Dendritic cell treated with granulocyte-macrophage colony-stimulating factor and Interleukin-4, amounts not matched to agents 40 ng/mL and 50 ng/mL, for 4 days (primary cell): Measurements from ENCODE around the gene MAP3K13.
"Not testable (repeated sequence)": the region's sequence is repeated elsewhere in the genome, so short reads cannot be mapped to it uniquely, and the experiment has no call there.

ENCODE experiments used
- H3K27ac Mint-ChIP-seq: one replicate; pipeline ENCODE4 v1.8.0; 2022; ENCODE audit warnings: mild to moderate bottlenecking, mixed read lengths
- H3K27me3 Mint-ChIP-seq: one replicate; pipeline ENCODE4 v1.8.0; 2022; ENCODE audit warnings: mild to moderate bottlenecking, mixed read lengths
- H3K36me3 Mint-ChIP-seq: one replicate; pipeline ENCODE4 v1.8.0; 2022; ENCODE audit warnings: low read depth, mixed read lengths
- H3K4me1 Mint-ChIP-seq: one replicate; pipeline ENCODE4 v1.8.0; 2022; ENCODE audit warnings: low read depth, mixed read lengths
- H3K4me3 Mint-ChIP-seq: one replicate; pipeline ENCODE4 v1.8.0; 2022; ENCODE audit warnings: mild to moderate bottlenecking, moderate library complexity, mixed read lengths
- H3K9me3 Mint-ChIP-seq: one replicate; pipeline ENCODE4 v1.8.0; 2022; ENCODE audit warnings: mixed read lengths
- intact Hi-C: fragments of 100-400 bp; cut with micrococcal nuclease; formaldehyde crosslinking; loops from one replicate; pipeline ENCODE4 v1.15.0; 2022

Gene MAP3K13

DNA sequence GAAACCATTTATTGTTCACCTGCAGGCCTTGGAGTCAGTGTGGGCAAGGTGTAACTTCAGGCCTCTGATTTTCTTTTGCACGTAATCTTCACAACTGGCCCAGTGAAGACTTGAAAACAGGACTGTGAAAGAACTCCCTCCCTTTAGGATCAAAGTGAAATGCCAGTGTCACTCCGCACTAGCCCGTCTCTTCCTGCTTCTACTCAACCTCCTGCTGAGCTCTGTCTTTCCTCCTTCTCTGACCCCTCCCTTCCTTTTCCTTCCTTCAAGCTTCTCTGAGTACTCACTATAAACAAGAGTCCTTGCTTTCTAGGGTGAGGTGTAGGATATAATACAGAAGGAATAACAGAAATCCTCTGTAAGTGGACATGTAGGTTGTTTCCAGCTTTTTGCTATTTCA is 107.4 kb downstream of the MAP3K13 start:
- intact Hi-C loops = no loop called here
- Mint-ChIP-seq H3K27me3 (no peaks in the 10 kb centered on the region), H3K27ac (no peak overlapping the region), H3K36me3 (peaks cover 11% of the 10 kb centered on the region), H3K4me1 (peaks cover 6% of the 10 kb centered on the region), H3K4me3 (no peak overlapping the region), H3K9me3 (no peaks in the 10 kb centered on the region)

- H3K4me1 Mint-ChIP-seq = no peaks in the 10 kb centered on the region
- no peaks in the 10 kb centered on the region for H3K9me3 Mint-ChIP-seq
- H3K27me3 Mint-ChIP-seq = no peaks in the 10 kb centered on the region
- no peak overlapping the region for H3K27ac Mint-ChIP-seq
- H3K36me3 Mint-ChIP-seq = peaks cover 18% of the 10 kb centered on the region
- intact Hi-C loops = no loop called here
- H3K4me3 Mint-ChIP-seq = no peak overlapping the region
These were observed 110.4 kb downstream of the MAP3K13 start for GRCh38 chr3:185473290-185473815.

- not testable (repeated sequence) for H3K4me3 Mint-ChIP-seq, H3K9me3 Mint-ChIP-seq
These were observed 112.0 kb downstream of the MAP3K13 start for GRCh38 chr3:185474922-185475321.

GRCh38 chr3:185477316-185477715 is 114.4 kb downstream of the MAP3K13 start:
- no peak overlapping the region for H3K4me3 Mint-ChIP-seq
- peaks cover 31% of the 10 kb centered on the region for H3K36me3 Mint-ChIP-seq
- no peaks in the 10 kb centered on the region for H3K27me3 Mint-ChIP-seq
- H3K4me1 Mint-ChIP-seq = peaks cover 5% of the 10 kb centered on the region
- intact Hi-C loops = no loop called here
- no peak overlapping the region for H3K27ac Mint-ChIP-seq
- peaks cover 8% of the 10 kb centered on the region for H3K9me3 Mint-ChIP-seq

More at GRCh38 chr3:185474922-185475321, 112.0 kb downstream of the MAP3K13 start:
- H3K27ac Mint-ChIP-seq, intact Hi-C loops, H3K4me1 Mint-ChIP-seq, H3K27me3 Mint-ChIP-seq: not testable (repeated sequence)
- peaks cover 18% of the 10 kb centered on the region for H3K36me3 Mint-ChIP-seq

DNA sequence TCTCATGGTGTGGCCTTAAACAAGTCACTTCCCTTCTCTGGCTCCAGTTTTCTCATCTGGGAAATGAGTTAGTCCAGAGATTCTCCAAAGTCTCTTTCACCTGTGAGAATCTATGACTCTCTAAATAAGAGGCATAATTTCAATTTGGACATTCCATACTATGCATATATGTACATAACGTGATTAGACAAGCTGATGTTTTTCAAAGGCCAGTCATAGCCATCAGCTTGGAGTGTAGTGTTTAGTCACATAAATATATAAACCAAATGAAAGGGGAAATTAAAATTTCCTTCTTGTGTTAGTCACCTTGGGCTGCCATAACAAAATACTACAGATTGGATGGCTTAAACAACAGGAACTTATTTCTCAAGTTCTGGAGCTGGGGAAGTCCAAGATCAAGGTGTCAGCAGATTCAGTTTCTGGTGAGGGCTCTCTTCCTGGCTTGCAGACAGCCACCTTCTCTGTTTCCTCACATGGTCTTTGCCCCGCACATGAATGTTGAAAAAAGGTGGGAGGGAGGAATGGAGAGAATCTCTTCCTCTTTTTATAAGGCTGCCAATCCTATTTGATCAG is 116.5 kb downstream of the MAP3K13 start:
- H3K36me3 Mint-ChIP-seq = peaks cover 32% of the 10 kb centered on the region
- H3K9me3 Mint-ChIP-seq = peaks cover 8% of the 10 kb centered on the region
- H3K4me3 Mint-ChIP-seq = no peak overlapping the region
- H3K27me3 Mint-ChIP-seq = no peaks in the 10 kb centered on the region
- H3K27ac Mint-ChIP-seq = no peak overlapping the region
- H3K4me1 Mint-ChIP-seq = peaks cover 5% of the 10 kb centered on the region
- intact Hi-C loops = no loop called here

- Mint-ChIP-seq H3K27me3 (no peaks in the 10 kb centered on the region), H3K4me3 (no peak overlapping the region), H3K4me1 (peaks cover under 1% of the 10 kb centered on the region), H3K27ac (no peak overlapping the region), H3K9me3 (peaks cover 8% of the 10 kb centered on the region), H3K36me3 (peaks cover 66% of the 10 kb centered on the region)
- intact Hi-C loops = no loop called here
These were observed 121.4 kb downstream of the MAP3K13 start for GRCh38 chr3:185484296-185484695.

DNA sequence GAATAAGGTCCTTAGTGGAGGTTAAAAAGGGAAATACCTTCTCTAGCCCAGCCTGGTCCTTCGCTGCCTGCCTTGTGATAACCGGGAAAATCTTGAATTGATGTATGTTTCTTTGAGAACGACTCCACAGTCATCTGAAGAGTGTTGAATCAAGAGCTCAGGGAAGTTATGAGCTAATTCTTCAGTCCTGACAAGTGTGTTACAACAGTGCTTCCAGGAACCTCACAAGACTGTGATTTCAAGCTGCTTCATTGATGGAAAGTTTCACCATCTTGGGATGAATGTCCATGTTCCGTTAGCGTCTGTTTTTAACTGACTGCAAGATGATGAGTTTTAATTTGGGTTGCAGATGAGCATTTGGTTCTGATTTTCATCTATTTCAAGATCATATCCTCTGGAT is 123.5 kb downstream of the MAP3K13 start:
- H3K36me3 Mint-ChIP-seq = peaks cover 75% of the 10 kb centered on the region
- H3K27me3 Mint-ChIP-seq = no peaks in the 10 kb centered on the region
- no peaks in the 10 kb centered on the region for H3K9me3 Mint-ChIP-seq
- intact Hi-C loops = no loop called here
- H3K4me3 Mint-ChIP-seq = no peak overlapping the region
- H3K27ac Mint-ChIP-seq = no peak overlapping the region
- H3K4me1 Mint-ChIP-seq = no peaks in the 10 kb centered on the region

DNA sequence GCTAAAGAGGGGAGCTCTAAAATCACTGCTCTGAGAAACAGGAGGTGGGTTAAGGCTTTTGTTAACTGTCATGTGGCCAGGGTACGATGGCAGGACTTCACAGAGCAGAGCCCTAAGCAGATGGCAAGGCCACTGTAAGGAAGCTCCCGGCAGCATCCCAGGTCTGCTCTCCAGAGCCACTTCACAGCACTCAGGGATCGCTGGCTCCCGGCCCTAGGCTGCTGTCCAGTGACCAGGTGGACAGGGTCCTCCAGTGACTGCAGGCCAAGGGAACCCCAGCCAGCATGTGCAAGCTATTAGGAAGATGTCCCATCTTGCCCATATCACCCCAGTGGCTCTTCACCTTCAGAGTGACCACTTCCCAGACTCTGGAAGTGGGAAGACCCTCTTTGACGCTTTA is 125.5 kb downstream of the MAP3K13 start:
- no peak overlapping the region for H3K4me3 Mint-ChIP-seq
- H3K9me3 Mint-ChIP-seq = no peaks in the 10 kb centered on the region
- peaks cover 73% of the 10 kb centered on the region for H3K36me3 Mint-ChIP-seq
- no peaks in the 10 kb centered on the region for H3K4me1 Mint-ChIP-seq
- no peak overlapping the region for H3K27ac Mint-ChIP-seq
- H3K27me3 Mint-ChIP-seq = no peaks in the 10 kb centered on the region
- intact Hi-C loops = no loop called here

GRCh38 chr3:185489462-185489861 is 126.5 kb downstream of the MAP3K13 start:
- H3K9me3 Mint-ChIP-seq = no peaks in the 10 kb centered on the region
- intact Hi-C loops = no loop called here
- H3K27me3 Mint-ChIP-seq = no peaks in the 10 kb centered on the region
- H3K27ac Mint-ChIP-seq = no peak overlapping the region
- H3K4me1 Mint-ChIP-seq = no peaks in the 10 kb centered on the region
- H3K4me3 Mint-ChIP-seq = no peak overlapping the region
- peaks cover 83% of the 10 kb centered on the region for H3K36me3 Mint-ChIP-seq

DNA sequence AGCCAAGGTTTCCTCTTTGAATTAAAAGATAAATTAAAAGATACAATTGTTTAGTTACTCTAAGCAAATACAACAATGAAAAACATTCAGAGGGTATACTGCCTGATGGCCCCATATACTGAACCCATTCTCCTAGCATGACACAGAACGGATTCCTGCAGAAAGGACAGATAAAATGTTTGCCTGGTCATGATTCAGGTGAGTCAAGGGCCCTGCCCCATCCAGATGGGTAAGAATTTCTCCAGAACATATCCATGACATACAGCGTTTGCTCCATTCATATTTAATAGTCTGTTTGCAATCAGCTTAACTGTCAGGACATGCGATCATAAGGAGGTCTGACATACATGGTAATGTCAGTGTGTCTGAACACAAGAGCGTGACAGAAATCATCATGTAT is 127.3 kb downstream of the MAP3K13 start:
- Mint-ChIP-seq H3K9me3 (no peaks in the 10 kb centered on the region), H3K27me3 (no peaks in the 10 kb centered on the region), H3K4me1 (no peaks in the 10 kb centered on the region), H3K4me3 (no peak overlapping the region), H3K27ac (no peak overlapping the region), H3K36me3 (peaks cover 88% of the 10 kb centered on the region)
- intact Hi-C loops = no loop called here

GRCh38 chr3:185498503-185499396 is 135.8 kb downstream of the MAP3K13 start, which contains the start of gene TMEM41A:
TSS of gene TMEM41A (minus strand) at chr3:185499035. CDS start at chr3:185498961, 74 bp downstream.
- intact Hi-C loops = loop anchor here (5.0 kb wide), 1 partner anchor 79 kb away; no protein-coding TSS in a partner anchor
- Mint-ChIP-seq H3K4me1 (peaks cover 38% of the 10 kb centered on the region), H3K27me3 (peaks cover 2% of the 10 kb centered on the region)

DNA sequence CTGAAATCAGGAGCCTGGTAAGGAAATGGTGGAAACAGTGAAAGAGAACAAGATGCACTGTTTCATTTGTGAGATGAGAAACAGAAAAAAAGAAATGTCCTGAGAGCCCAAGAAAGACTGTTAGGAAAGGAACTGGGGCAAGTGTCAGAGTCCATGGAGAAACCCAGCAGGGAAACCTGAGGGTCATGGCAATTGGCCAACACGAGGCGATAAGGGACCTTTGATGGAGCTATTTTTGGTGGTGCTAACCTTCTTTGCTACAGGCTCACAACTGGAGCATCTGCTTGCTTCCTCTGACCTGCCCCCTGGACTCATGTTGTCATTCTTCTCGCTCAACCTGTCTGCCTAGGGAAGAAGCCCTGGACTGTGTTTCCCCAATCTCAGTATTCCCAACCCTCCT is 140.1 kb downstream of the MAP3K13 start:
- intact Hi-C loops = no loop called here
- peaks cover 2% of the 10 kb centered on the region for H3K27me3 Mint-ChIP-seq

More at GRCh38 chr3:185498503-185499396, 135.8 kb downstream of the MAP3K13 start, which contains the start of gene TMEM41A:
- Mint-ChIP-seq H3K4me3 (peak within 1 kb of the TSS; percentile 97), H3K9me3 (no peaks in the 10 kb centered on the region), H3K27ac (peak within 1 kb of the TSS; percentile 96), H3K36me3 (peaks cover 46% of the 10 kb centered on the region)

DNA sequence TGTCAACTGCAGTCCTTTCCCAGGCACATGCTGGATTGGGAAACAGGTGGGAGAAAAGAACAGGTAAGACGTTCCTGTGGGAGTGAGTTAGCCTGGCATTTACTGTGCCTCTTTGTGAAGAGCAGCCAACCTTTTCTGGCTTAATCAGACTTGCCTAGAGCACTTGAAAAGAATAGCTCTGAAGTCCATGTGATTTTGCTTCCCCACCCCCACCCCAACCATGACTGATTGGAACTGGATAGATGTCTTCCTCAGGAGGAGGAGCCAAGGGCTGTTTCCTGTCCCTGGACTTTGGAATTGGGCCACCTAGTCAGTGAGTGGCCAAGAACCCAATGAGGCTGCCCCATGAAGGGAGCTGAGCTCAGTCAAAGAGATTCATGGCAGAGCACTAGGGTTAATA is 140.6 kb downstream of the MAP3K13 start:
- Mint-ChIP-seq H3K9me3 (no peaks in the 10 kb centered on the region), H3K4me3 (no peak overlapping the region), H3K36me3 (peaks cover 8% of the 10 kb centered on the region), H3K27ac (no peak overlapping the region), H3K27me3 (peaks cover 2% of the 10 kb centered on the region), H3K4me1 (peaks cover 9% of the 10 kb centered on the region)
- intact Hi-C loops = no loop called here

More for the DNA sequence above, 140.1 kb downstream of the MAP3K13 start:
- no peak overlapping the region for H3K4me3 Mint-ChIP-seq
- H3K36me3 Mint-ChIP-seq = peaks cover 13% of the 10 kb centered on the region
- no peaks in the 10 kb centered on the region for H3K9me3 Mint-ChIP-seq
- peaks cover 14% of the 10 kb centered on the region for H3K4me1 Mint-ChIP-seq
- no peak overlapping the region for H3K27ac Mint-ChIP-seq

GRCh38 chr3:185504636-185505035 is 141.7 kb downstream of the MAP3K13 start:
- intact Hi-C loops = no loop called here
- H3K36me3 Mint-ChIP-seq = no peaks in the 10 kb centered on the region
- H3K27ac Mint-ChIP-seq = no peak overlapping the region
- H3K27me3 Mint-ChIP-seq = peaks cover 2% of the 10 kb centered on the region
- no peak overlapping the region for H3K4me3 Mint-ChIP-seq
- peaks cover 1% of the 10 kb centered on the region for H3K4me1 Mint-ChIP-seq
- no peaks in the 10 kb centered on the region for H3K9me3 Mint-ChIP-seq
